CD4-positive, alpha-beta T cell treated with Interleukin-17A for 4 hours (primary cell): ENCODE measurements around the gene GPR132.
"Not testable (repeated sequence)": the region's sequence is repeated elsewhere in the genome, so short reads cannot be mapped to it uniquely, and the experiment has no call there.

Experiments
- DNase-seq: peaks from one replicate; pipeline ENCODE4 v3.0.0-alpha.2; 2020; ENCODE audit warnings: mixed read lengths

GPR132 gene

GRCh38 chr14:105059035-105059924 is 6.0 kb downstream of the GPR132 start:
- DNase-seq, result peak; percentile 77

GRCh38 chr14:105058521-105059034 is 6.7 kb downstream of the GPR132 start:
- DNase-seq, result no peak

GRCh38 chr14:105056303-105056831 is 8.9 kb downstream of the GPR132 start:
- DNase-seq, result peak; percentile 2

GRCh38 chr14:105055736-105056302 is 9.4 kb downstream of the GPR132 start:
- DNase-seq, result peak; percentile 2

GRCh38 chr14:105055334-105055733 is 9.9 kb downstream of the GPR132 start:
- DNase-seq, result no peak

- DNase-seq, result no peak
Observed at GRCh38 chr14:105053996-105054395, 11.2 kb downstream of the GPR132 start.

- DNase-seq, result no peak
Observed at GRCh38 chr14:105053421-105053820, 11.8 kb downstream of the GPR132 start.

- no peak for DNase-seq
Observed at GRCh38 chr14:105052110-105052458, 13.1 kb downstream of the GPR132 start.

GRCh38 chr14:105051182-105052109 is 13.8 kb downstream of the GPR132 start:
- DNase-seq, result no peak

- DNase-seq, result no peak
Observed at GRCh38 chr14:105050551-105050897, 14.7 kb downstream of the GPR132 start.

GRCh38 chr14:105049753-105050550 is 15.3 kb downstream of the GPR132 start:
- no peak for DNase-seq

- no peak for DNase-seq
Observed at GRCh38 chr14:105047283-105048016, 17.8 kb downstream of the GPR132 start.

GRCh38 chr14:105046891-105047282 is 18.3 kb downstream of the GPR132 start:
- DNase-seq, result no peak

- peak; percentile 96 for DNase-seq
Observed at GRCh38 chr14:105045710-105046326, 19.4 kb downstream of the GPR132 start.

- DNase-seq, result no peak
Observed at GRCh38 chr14:105043641-105044040, 21.6 kb downstream of the GPR132 start.

GRCh38 chr14:105042813-105043212 is 22.4 kb downstream of the GPR132 start:
- DNase-seq, result no peak

GRCh38 chr14:105041841-105042765 is 23.1 kb downstream of the GPR132 start:
- DNase-seq, result no peak

GRCh38 chr14:105039458-105040205 is 25.6 kb downstream of the GPR132 start:
- no peak for DNase-seq

GRCh38 chr14:105035616-105036015 is 29.6 kb downstream of the GPR132 start:
- not testable (repeated sequence) for DNase-seq
